Upper lobe of left lung (tissue), 6 donors: ENCODE data around the gene LRRN2. TPM values are rescaled to one million over a fixed set of nuclear protein-coding genes. Genes with fewer than 3 reads are reported as not detected.
A peak's percentile ranks its signal among the peaks of the same experiment; 100 is the strongest.

Experiments used
- ATAC-seq, 2 donors: fragments of 200-7000 bp; cut with Tn5 transposase; one replicate each; pipeline ENCODE4 v1.9.1; 2022; ENCODE audit warnings: mild to moderate bottlenecking in 2 of 2, moderate library complexity in 2 of 2; ENCODE audit not compliant: low FRiP score in 2 of 2
- DNase-seq, 2 donors: peaks; one replicate each; pipeline ENCODE4 v3.0.0-alpha.2; 2019 to 2020
- H3K27ac ChIP-seq, 4 donors: fragments of 200-600 bp; sonication (generic); one replicate each; pipeline ENCODE4 v1.5.1; 2016 to 2019
- H3K27me3 ChIP-seq, 4 donors: fragments of 200-600 bp; sonication (generic); one replicate each; pipeline ENCODE4 v1.5.1; 2017 to 2019
- H3K36me3 ChIP-seq, 4 donors: fragments of 200-600 bp; sonication (generic); one replicate each; pipeline ENCODE4 v1.5.1; 2016 to 2019
- H3K4me1 ChIP-seq, 4 donors: fragments of 200-600 bp; sonication (generic); one replicate each; pipeline ENCODE4 v1.5.1; 2018 to 2019
- H3K4me3 ChIP-seq, 4 donors: fragments of 200-600 bp; sonication (generic); one replicate each; pipeline ENCODE4 v1.5.1; 2017 to 2019; ENCODE audit warnings: mild to moderate bottlenecking in 2 of 4, moderate library complexity in 1 of 4
- H3K9me3 ChIP-seq, 4 donors: fragments of 200-600 bp; sonication (generic); one replicate each; pipeline ENCODE4 v1.5.1; 2018 to 2019
- EP300 ChIP-seq, 4 donors: sonication (generic); formaldehyde crosslinking; IDR thresholded peaks; one replicate each; pipeline ENCODE4 v1.5.1; 2017; ENCODE audit warnings: antibody characterized with exemption in 4 of 4, control low read depth in 2 of 4
- POLR2A ChIP-seq, 4 donors: fragments of 450-650 bp; IDR thresholded peaks; one replicate each; pipeline ENCODE4 v1.5.1; 2016 to 2017; ENCODE audit warnings: antibody characterized with exemption in 4 of 4, mild to moderate bottlenecking in 2 of 4
- POLR2AphosphoS5 ChIP-seq, 2 donors: sonication (generic); formaldehyde crosslinking; IDR thresholded peaks; one replicate each; pipeline ENCODE4 v1.5.1; 2017; ENCODE audit warnings: antibody characterized with exemption in 2 of 2
- WGBS, 2 donors: methylation state at CpG; one replicate each; pipeline ENCODE4 v1.1.5; 2017 to 2018; 5-methylcytosine and 5-hydroxymethylcytosine counted together
- total RNA-seq, 6 donors: library from RNA; depleted of rRNA in 4 of 6; stranded (reverse); fragments of >200 nt in 4 of 6; gene quantifications; one replicate each; pipeline versions ENCODE4 v1.1.0 to v1.2.1, GENCODE V29; 2016 to 2021
- TF ChIP-seq, protein P1 (sequence below), 6 experiments: fragments of 450-650 bp in 4 of 6; fragments of 200-600 bp in 2 of 6; sonication (generic) in 2 of 6; IDR thresholded peaks; one replicate each; pipeline ENCODE4 v1.5.1; 2016 to 2019; ENCODE audit warnings: antibody characterized with exemption in 6 of 6
- donor health status: DM: no; HTN: no; CAD: no; lungs with moderate emphysema.
- donor health status: DM: no; HTN: yes; CAD: no; lungs with severe emphysema.

Gene LRRN2
- total RNA-seq, 6 donors from 2014 or later, result 0.61 to 4.2 (median 2.6) TPM; not detected in 1

GRCh38 chr1:204701229-204701628, 15.7 kb upstream of the LRRN2 start:
- 95% methylated on average over 2 to 3 of the region's 3 CpGs for WGBS, 2 donors
- DNase-seq (no peak), ATAC-seq (no peak)
- H3K4me3 ChIP-seq, result no peak overlapping the region
- no peaks in the 10 kb centered on the region for H3K36me3 ChIP-seq
- no peak overlapping the region for H3K27ac ChIP-seq
- no peaks in the 10 kb centered on the region for H3K9me3 ChIP-seq
- TF ChIP-seq, protein P1, sequence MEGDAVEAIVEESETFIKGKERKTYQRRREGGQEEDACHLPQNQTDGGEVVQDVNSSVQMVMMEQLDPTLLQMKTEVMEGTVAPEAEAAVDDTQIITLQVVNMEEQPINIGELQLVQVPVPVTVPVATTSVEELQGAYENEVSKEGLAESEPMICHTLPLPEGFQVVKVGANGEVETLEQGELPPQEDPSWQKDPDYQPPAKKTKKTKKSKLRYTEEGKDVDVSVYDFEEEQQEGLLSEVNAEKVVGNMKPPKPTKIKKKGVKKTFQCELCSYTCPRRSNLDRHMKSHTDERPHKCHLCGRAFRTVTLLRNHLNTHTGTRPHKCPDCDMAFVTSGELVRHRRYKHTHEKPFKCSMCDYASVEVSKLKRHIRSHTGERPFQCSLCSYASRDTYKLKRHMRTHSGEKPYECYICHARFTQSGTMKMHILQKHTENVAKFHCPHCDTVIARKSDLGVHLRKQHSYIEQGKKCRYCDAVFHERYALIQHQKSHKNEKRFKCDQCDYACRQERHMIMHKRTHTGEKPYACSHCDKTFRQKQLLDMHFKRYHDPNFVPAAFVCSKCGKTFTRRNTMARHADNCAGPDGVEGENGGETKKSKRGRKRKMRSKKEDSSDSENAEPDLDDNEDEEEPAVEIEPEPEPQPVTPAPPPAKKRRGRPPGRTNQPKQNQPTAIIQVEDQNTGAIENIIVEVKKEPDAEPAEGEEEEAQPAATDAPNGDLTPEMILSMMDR (IDR thresholded peaks at IDR 0.05), result no peak
- no peak for TF ChIP-seq POLR2A (IDR thresholded peaks at IDR 0.05)
- no peak for TF ChIP-seq EP300 (IDR thresholded peaks at IDR 0.05)
- TF ChIP-seq POLR2AphosphoS5 (IDR thresholded peaks at IDR 0.05), result no peak
- H3K4me1 ChIP-seq, result no peaks in the 10 kb centered on the region
- H3K27me3 ChIP-seq, result no peaks in the 10 kb centered on the region

GRCh38 chr1:204697893-204698292, 12.4 kb upstream of the LRRN2 start:
- TF ChIP-seq EP300 (IDR thresholded peaks at IDR 0.05), result no peak
- TF ChIP-seq, protein P1 (IDR thresholded peaks at IDR 0.05), result no peak
- no peak for TF ChIP-seq POLR2AphosphoS5 (IDR thresholded peaks at IDR 0.05)
- TF ChIP-seq POLR2A (IDR thresholded peaks at IDR 0.05), result no peak
- Histone ChIP-seq H3K4me3 (no peak overlapping the region), H3K9me3 (no peaks in the 10 kb centered on the region), H3K4me1 (no peaks in the 10 kb centered on the region), H3K27ac (no peak overlapping the region), H3K36me3 (no peaks in the 10 kb centered on the region), H3K27me3 (no peaks in the 10 kb centered on the region)
- ATAC-seq, result no peak
- WGBS, 2 donors, result 91 to 94% methylated on average over 5 of the region's 5 CpGs
- DNase-seq, result no peak

GRCh38 chr1:204696606-204697005, 11.1 kb upstream of the LRRN2 start:
- H3K27ac ChIP-seq, result no peak overlapping the region
- WGBS, 2 donors, result 89 to 94% methylated on average over 17 of the region's 17 CpGs
- H3K9me3 ChIP-seq, result no peaks in the 10 kb centered on the region
- H3K27me3 ChIP-seq, result no peaks in the 10 kb centered on the region
- peak in 1 of 2 donors; percentile 69 for DNase-seq
- H3K4me3 ChIP-seq, result no peak overlapping the region
- TF ChIP-seq, protein P1 (IDR thresholded peaks at IDR 0.05), result no peak
- no peak for TF ChIP-seq POLR2AphosphoS5 (IDR thresholded peaks at IDR 0.05)
- no peak for TF ChIP-seq POLR2A (IDR thresholded peaks at IDR 0.05)
- TF ChIP-seq EP300 (IDR thresholded peaks at IDR 0.05), result no peak
- ATAC-seq, result no peak
- no peaks in the 10 kb centered on the region for H3K36me3 ChIP-seq
- no peaks in the 10 kb centered on the region for H3K4me1 ChIP-seq

GRCh38 chr1:204695692-204696091, 10.2 kb upstream of the LRRN2 start:
- no peaks in the 10 kb centered on the region for H3K9me3 ChIP-seq
- DNase-seq, result no peak
- H3K4me1 ChIP-seq, result no peaks in the 10 kb centered on the region
- 81 to 87% methylated on average over 5 of the region's 5 CpGs for WGBS, 2 donors
- TF ChIP-seq POLR2AphosphoS5 (IDR thresholded peaks at IDR 0.05) (no peak), EP300 (IDR thresholded peaks at IDR 0.05) (no peak)
- H3K27ac ChIP-seq, result no peak overlapping the region
- no peaks in the 10 kb centered on the region for H3K36me3 ChIP-seq
- H3K27me3 ChIP-seq, result no peaks in the 10 kb centered on the region
- no peak for ATAC-seq
- no peak overlapping the region for H3K4me3 ChIP-seq

- no peak overlapping the region for H3K4me3 ChIP-seq
- no peak for ATAC-seq
- H3K27ac ChIP-seq, result no peak overlapping the region
- no peak for DNase-seq
- H3K9me3 ChIP-seq, result no peaks in the 10 kb centered on the region
- no peaks in the 10 kb centered on the region for H3K4me1 ChIP-seq
- TF ChIP-seq EP300 (IDR thresholded peaks at IDR 0.05) (no peak), POLR2A (IDR thresholded peaks at IDR 0.05) (no peak), POLR2AphosphoS5 (IDR thresholded peaks at IDR 0.05) (no peak)
- TF ChIP-seq, protein P1 (IDR thresholded peaks at IDR 0.05), result no peak
- WGBS, 2 donors, result 65 to 71% methylated on average over 7 of the region's 7 CpGs
- no peaks in the 10 kb centered on the region for H3K36me3 ChIP-seq
- no peaks in the 10 kb centered on the region for H3K27me3 ChIP-seq
These were observed 8.6 kb upstream of the LRRN2 start for GRCh38 chr1:204694145-204694544.
